ENCODE measurements around the gene KIAA0930.

The KIAA0930 gene

GRCh38 chr22:45228401-45228754, 12.3 kb downstream of the KIAA0930 start:
- TF ChIP-seq CTCF (IDR thresholded peaks at IDR 0.05; ENCODE audit: low read depth, low read length): no peak
- H3K4me3 ChIP-seq (replicated peaks in 1 of 2; ENCODE audit: low read depth in 2 of 2, low read length in 2 of 2): no peak overlapping the region
- no peak for DNase-seq (ENCODE audit: low read depth in 2 of 2)

GRCh38 chr22:45227645-45228400, 12.9 kb downstream of the KIAA0930 start:
- TF ChIP-seq CTCF (IDR thresholded peaks at IDR 0.05; ENCODE audit: low read depth, low read length): no peak
- no peak overlapping the region for H3K4me3 ChIP-seq (replicated peaks in 1 of 2; ENCODE audit: low read depth in 2 of 2, low read length in 2 of 2)
- no peak for DNase-seq (ENCODE audit: low read depth in 2 of 2)

- DNase-seq (ENCODE audit: low read depth in 2 of 2): peak; percentile 10 to 49
- H3K4me3 ChIP-seq (replicated peaks in 1 of 2; ENCODE audit: low read depth in 2 of 2, low read length in 2 of 2): no peak overlapping the region
- no peak for TF ChIP-seq CTCF (IDR thresholded peaks at IDR 0.05; ENCODE audit: low read depth, low read length)
Observed at GRCh38 chr22:45226503-45227186, 14.0 kb downstream of the KIAA0930 start.

- DNase-seq (ENCODE audit: low read depth in 2 of 2): peak; percentile 32 to 54
- no peak overlapping the region for H3K4me3 ChIP-seq (replicated peaks in 1 of 2; ENCODE audit: low read depth in 2 of 2, low read length in 2 of 2)
- TF ChIP-seq CTCF (IDR thresholded peaks at IDR 0.05; ENCODE audit: low read depth, low read length): no peak
Observed at GRCh38 chr22:45225732-45226502, 14.8 kb downstream of the KIAA0930 start.

GRCh38 chr22:45224988-45225731, 15.5 kb downstream of the KIAA0930 start:
- TF ChIP-seq CTCF (IDR thresholded peaks at IDR 0.05; ENCODE audit: low read depth, low read length): no peak
- DNase-seq (ENCODE audit: low read depth in 2 of 2): no peak

GRCh38 chr22:45224331-45224730, 16.4 kb downstream of the KIAA0930 start:
- H3K4me3 ChIP-seq (replicated peaks in 1 of 2; ENCODE audit: low read depth in 2 of 2, low read length in 2 of 2): no peak overlapping the region
- no peak for TF ChIP-seq CTCF (IDR thresholded peaks at IDR 0.05; ENCODE audit: low read depth, low read length)
- DNase-seq (ENCODE audit: low read depth in 2 of 2): no peak

More at GRCh38 chr22:45224988-45225731, 15.5 kb downstream of the KIAA0930 start:
- no peak overlapping the region for H3K4me3 ChIP-seq (replicated peaks in 1 of 2; ENCODE audit: low read depth in 2 of 2, low read length in 2 of 2)
